ENCODE measurements around the gene MICU1.

DNA sequence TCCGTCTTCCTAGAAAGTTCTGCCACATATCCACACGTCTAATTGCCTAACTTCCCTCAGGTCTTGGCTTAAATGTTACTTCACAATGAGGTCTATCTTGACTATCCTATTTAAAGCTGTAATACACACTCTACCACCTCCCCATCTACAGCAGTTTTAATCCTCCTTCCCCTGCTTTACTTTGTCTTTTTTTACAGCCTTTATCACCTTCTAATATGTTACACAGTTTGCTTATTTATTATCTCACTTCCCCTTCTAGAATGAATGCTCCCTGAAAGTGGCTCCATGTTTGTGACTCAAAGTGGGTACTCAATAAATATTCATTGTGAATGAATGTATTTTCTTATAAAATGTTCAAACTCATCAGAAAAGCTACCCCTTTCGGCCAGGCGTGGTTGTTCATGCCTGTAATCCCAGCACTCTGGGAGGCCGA is 13.6 kb upstream of the MICU1 start:
- TF ChIP-seq GATA3 (IDR thresholded peaks at IDR 0.05; ENCODE audit: low read depth, low read length) (no peak), GATA2 (IDR thresholded peaks at IDR 0.05; ENCODE audit: low read depth, low read length) (no peak)

Measured in SH-SY5Y (cell line).